ENCODE measurements around the gene REPS2. TPM values are rescaled to one million over a fixed set of nuclear protein-coding genes. Genes with fewer than 3 reads are reported as not detected.

The REPS2 gene
- total and polyA plus RNA-seq, 7 donors, result 0.16 to 2.3 (median 0.84) TPM

DNA sequence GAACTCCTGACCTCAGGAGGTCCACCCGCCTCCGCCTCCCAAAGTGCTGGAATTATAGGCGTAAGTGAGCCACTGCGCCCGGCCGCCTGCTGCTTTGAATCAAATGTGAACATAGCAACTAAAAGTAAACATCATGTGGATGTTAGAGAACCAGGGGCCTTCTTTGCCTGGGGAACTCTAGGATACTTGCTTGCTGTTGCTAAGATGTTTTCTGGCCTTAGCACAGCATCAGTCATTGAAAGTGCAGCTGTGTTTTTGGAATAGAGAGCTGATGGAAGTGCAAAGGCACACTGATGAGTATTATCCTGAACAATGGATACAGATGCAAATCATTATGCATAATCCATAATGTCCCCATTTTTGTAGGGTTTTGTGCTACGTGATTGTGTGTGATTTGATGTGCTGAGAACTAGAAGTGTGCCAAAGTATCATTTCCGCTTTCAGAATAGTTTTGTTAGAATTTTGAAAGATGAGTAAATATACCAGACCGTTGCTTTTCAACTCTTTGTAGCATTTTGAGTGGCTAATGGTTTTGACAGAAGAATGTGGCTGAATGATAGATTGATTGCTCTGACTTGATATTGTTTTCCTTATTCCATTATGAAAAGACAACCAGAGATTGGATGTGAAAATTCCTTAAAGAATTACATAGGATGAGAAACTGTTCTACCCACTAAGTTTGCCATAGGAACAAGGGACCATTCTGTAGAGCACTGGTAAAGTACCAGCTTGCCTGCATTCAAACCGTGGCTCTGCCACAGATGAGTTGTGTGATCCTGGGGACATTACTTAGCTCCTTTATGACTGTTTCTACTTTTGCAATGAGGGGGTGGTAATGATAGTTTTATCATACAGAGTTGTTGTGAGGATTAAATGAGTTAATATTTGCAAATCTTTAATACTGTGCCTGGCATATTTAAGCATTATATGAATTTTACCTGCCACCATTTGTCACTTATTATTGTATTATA, 74.7 kb downstream of the REPS2 start:
- no peak for ATAC-seq
- H3K27me3 ChIP-seq (ENCODE audit: insufficient read depth in 3 of 3, low read length in 2 of 3), result no peaks in the 10 kb centered on the region

DNA sequence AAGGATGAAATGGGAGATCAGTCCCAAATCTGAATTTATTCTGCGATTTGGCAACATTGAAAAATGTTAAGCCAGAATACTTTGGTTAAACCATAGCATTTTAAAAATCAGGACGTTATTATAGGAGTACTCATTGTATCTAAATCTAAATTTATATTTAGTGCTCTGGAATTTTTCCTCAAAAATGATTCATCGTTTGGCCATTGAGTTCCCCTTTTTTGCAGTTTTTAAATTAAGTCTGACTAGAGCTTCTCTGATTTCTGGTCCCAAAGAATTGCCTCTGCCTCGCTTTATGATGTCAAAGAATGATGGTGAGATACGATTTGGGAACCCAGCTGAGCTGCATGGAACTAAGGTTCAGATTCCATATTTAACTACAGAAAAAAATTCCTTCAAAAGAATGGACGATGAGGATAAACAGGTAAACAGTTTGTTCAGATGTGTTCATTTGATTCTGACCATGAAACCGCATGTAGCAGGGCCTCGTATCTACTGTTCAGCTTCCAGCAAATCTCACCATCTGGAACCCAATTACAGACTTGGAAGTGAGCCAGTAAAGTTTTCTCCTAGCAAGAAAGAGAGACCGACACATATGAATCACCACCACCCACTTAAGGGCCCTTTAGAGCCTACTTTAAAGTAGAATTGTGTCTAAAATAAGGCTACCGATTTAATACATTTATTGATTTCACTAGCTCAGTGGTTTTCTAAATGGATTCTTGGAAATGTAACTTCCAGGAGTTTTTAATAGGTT, 75.6 kb downstream of the REPS2 start:
- Histone ChIP-seq H3K36me3 (ENCODE audit: insufficient read depth in 1 of 2, low read depth in 1 of 2) (no peaks in the 10 kb centered on the region), H3K27ac (no peak overlapping the region), H3K9me3 (no peaks in the 10 kb centered on the region), H3K27me3 (ENCODE audit: insufficient read depth in 3 of 3, low read length in 2 of 3) (no peaks in the 10 kb centered on the region), H3K4me3 (no peak overlapping the region), H3K4me1 (no peaks in the 10 kb centered on the region)
- ATAC-seq (no peak), DNase-seq (no peak)
- intact Hi-C loops (cut with DNase I), result no loop called here
- 48 to 66% (median 58%) methylated on average over 10 of the region's 10 CpGs for WGBS, 3 donors
- TF ChIP-seq, protein P1, sequence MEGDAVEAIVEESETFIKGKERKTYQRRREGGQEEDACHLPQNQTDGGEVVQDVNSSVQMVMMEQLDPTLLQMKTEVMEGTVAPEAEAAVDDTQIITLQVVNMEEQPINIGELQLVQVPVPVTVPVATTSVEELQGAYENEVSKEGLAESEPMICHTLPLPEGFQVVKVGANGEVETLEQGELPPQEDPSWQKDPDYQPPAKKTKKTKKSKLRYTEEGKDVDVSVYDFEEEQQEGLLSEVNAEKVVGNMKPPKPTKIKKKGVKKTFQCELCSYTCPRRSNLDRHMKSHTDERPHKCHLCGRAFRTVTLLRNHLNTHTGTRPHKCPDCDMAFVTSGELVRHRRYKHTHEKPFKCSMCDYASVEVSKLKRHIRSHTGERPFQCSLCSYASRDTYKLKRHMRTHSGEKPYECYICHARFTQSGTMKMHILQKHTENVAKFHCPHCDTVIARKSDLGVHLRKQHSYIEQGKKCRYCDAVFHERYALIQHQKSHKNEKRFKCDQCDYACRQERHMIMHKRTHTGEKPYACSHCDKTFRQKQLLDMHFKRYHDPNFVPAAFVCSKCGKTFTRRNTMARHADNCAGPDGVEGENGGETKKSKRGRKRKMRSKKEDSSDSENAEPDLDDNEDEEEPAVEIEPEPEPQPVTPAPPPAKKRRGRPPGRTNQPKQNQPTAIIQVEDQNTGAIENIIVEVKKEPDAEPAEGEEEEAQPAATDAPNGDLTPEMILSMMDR (IDR thresholded peaks at IDR 0.05), result no peak

More for the DNA sequence above, 74.7 kb downstream of the REPS2 start:
- Histone ChIP-seq H3K4me3 (no peak overlapping the region), H3K36me3 (ENCODE audit: insufficient read depth in 1 of 2, low read depth in 1 of 2) (no peaks in the 10 kb centered on the region), H3K9me3 (no peaks in the 10 kb centered on the region), H3K4me1 (no peaks in the 10 kb centered on the region), H3K27ac (no peak overlapping the region)
- intact Hi-C loops (cut with DNase I), result no loop called here
- WGBS, 3 donors, result 77 to 90% (median 86%) methylated on average over 10 of the region's 10 CpGs
- DNase-seq, result no peak
- TF ChIP-seq, protein P1 (IDR thresholded peaks at IDR 0.05), result no peak

DNA sequence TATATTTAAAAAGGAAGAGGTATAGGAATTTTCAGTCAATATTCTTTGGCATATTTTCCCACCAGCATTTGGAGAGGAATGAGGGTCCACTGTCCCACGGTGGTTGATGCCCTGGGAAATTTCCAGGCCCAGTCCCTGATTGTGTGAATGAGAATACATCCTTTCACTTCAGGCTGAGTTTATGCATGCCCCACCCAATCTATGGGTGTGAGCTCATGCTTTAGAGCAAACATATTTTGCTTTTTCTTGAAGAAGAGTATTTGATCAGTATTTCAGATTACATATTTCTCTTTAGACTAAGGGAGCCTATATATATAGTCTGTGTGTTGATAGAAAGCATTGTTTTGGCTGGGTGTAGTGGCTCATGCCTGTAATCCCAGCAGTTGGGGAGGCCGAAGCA, 77.2 kb downstream of the REPS2 start:
- intact Hi-C loops (cut with DNase I), result no loop called here
- no peaks in the 10 kb centered on the region for H3K36me3 ChIP-seq (ENCODE audit: insufficient read depth in 1 of 2, low read depth in 1 of 2)
- no peak for DNase-seq
- WGBS, 3 donors, result 71 to 84% (median 80%) methylated on average over 2 of the region's 2 CpGs
- no peak for ATAC-seq
- TF ChIP-seq, protein P1 (IDR thresholded peaks at IDR 0.05), result no peak
- H3K9me3 ChIP-seq, result no peaks in the 10 kb centered on the region
- H3K27me3 ChIP-seq (ENCODE audit: insufficient read depth in 3 of 3, low read length in 2 of 3), result peaks cover 0 to 3% (median 0%) of the 10 kb centered on the region in 3 donors
- H3K27ac ChIP-seq, result no peak overlapping the region
- no peak overlapping the region for H3K4me3 ChIP-seq
- no peaks in the 10 kb centered on the region for H3K4me1 ChIP-seq

DNA sequence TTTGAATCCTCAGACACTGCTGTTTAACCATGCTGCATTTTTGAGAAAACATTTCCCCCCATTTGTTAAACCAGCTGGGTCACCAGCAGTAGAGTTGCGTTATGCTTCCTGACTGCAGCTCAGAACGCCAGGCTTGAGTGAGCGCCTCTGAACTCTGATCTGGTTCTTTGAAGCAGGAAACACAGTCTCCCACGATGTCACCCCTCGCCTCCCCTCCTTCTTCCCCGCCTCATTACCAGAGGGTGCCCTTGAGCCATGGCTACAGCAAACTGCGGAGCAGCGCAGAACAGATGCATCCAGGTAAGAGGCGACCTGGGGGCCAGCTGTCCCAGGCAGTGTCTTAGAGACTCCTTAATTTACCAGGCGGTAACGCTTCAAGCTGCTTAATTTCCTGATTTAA, 78.4 kb downstream of the REPS2 start:
- Histone ChIP-seq H3K4me3 (no peak overlapping the region), H3K9me3 (no peaks in the 10 kb centered on the region), H3K4me1 (no peaks in the 10 kb centered on the region), H3K27ac (no peak overlapping the region), H3K36me3 (ENCODE audit: insufficient read depth in 1 of 2, low read depth in 1 of 2) (no peaks in the 10 kb centered on the region), H3K27me3 (ENCODE audit: insufficient read depth in 3 of 3, low read length in 2 of 3) (peaks cover 0 to 3% (median 0%) of the 10 kb centered on the region in 3 donors)
- DNase-seq (no peak), ATAC-seq (no peak)
- WGBS, 3 donors, result 58 to 74% (median 71%) methylated on average over 10 to 11 of the region's 11 CpGs
- intact Hi-C loops (cut with DNase I), result no loop called here
- TF ChIP-seq, protein P1 (IDR thresholded peaks at IDR 0.05), result no peak
